Neuronal stem cell (in vitro differentiated cells): ENCODE data around the gene PHLDB3.

ENCODE experiments used
- DNase-seq: peaks from one replicate; pipeline ENCODE4 v3.0.0-alpha.2; 2013; ENCODE audit warnings: low spot score
- H2AFZ ChIP-seq: one replicate; pipeline ENCODE4 v1.6.1; 2013; ENCODE audit warnings: mild to moderate bottlenecking, low read length, inconsistent platforms
- H2AK5ac ChIP-seq: 2 replicates; pipeline ENCODE4 v1.6.1; 2013; ENCODE audit warnings: low read depth, mild to moderate bottlenecking, inconsistent platforms, low read length, moderate library complexity, mixed read lengths
- H2BK120ac ChIP-seq: 2 replicates; pipeline ENCODE4 v1.6.1; 2013; ENCODE audit warnings: low read depth, mild to moderate bottlenecking, inconsistent platforms, low read length, moderate library complexity, mixed read lengths
- H2BK12ac ChIP-seq: one replicate; pipeline ENCODE4 v1.6.1; 2013; ENCODE audit warnings: low read length, inconsistent platforms
- H2BK15ac ChIP-seq: 2 replicates; pipeline ENCODE4 v1.6.1; 2013; ENCODE audit warnings: mild to moderate bottlenecking, low read length, inconsistent platforms, mixed read lengths
- H2BK5ac ChIP-seq: one replicate; pipeline ENCODE4 v1.6.1; 2013; ENCODE audit warnings: inconsistent platforms, mild to moderate bottlenecking, low read length, moderate library complexity
- H3K14ac ChIP-seq: one replicate; pipeline ENCODE4 v1.6.1; 2013; ENCODE audit warnings: low read length, inconsistent platforms
- H3K18ac ChIP-seq: 2 replicates; pipeline ENCODE4 v1.6.1; 2013; ENCODE audit warnings: low read length, inconsistent platforms
- H3K23ac ChIP-seq: 2 replicates; pipeline ENCODE4 v1.6.1; 2013; ENCODE audit warnings: low read depth, mild to moderate bottlenecking, mixed read lengths, low read length, inconsistent platforms; ENCODE audit not compliant: poor library complexity
- H3K27ac ChIP-seq: replicated peaks from 3 replicates; pipeline ENCODE4 v1.5.1; 2013; ENCODE audit warnings: low read length, inconsistent platforms
- H3K27me3 ChIP-seq, 3 experiments: 2 replicates each; pipeline ENCODE4 v1.6.1; 2013; ENCODE audit warnings: low read length in 3 of 3, mild to moderate bottlenecking in 2 of 3, inconsistent platforms in 1 of 3, low read depth in 1 of 3, mixed read lengths in 1 of 3, moderate library complexity in 1 of 3; ENCODE audit not compliant: control insufficient read depth in 3 of 3, insufficient read depth in 3 of 3
- H3K36me3 ChIP-seq, 2 donors: replicated peaks in 1 of 2; 2 replicates each; pipeline ENCODE4 v1.6.1; 2013; ENCODE audit warnings: low read length in 2 of 2; ENCODE audit not compliant: control insufficient read depth in 2 of 2, insufficient read depth in 2 of 2
- H3K4ac ChIP-seq: 2 replicates; pipeline ENCODE4 v1.6.1; 2013; ENCODE audit warnings: inconsistent platforms, mild to moderate bottlenecking, low read length, moderate library complexity
- H3K4me1 ChIP-seq, 2 donors: 1 replicate in 1 of 2; 2 replicates in 1 of 2; pipeline ENCODE4 v1.6.1; 2013; ENCODE audit warnings: low read length in 2 of 2, low read depth in 1 of 2; ENCODE audit not compliant: control insufficient read depth in 2 of 2, insufficient read depth in 1 of 2
- H3K4me2 ChIP-seq: one replicate; pipeline ENCODE4 v1.6.1; 2013; ENCODE audit warnings: mild to moderate bottlenecking, low read length, inconsistent platforms; ENCODE audit not compliant: insufficient read depth, poor library complexity, severe bottlenecking
- H3K4me3 ChIP-seq, 2 donors: 2 replicates each; pipeline ENCODE4 v1.5.1; 2013; ENCODE audit warnings: low read length in 2 of 2, mild to moderate bottlenecking in 2 of 2, inconsistent platforms in 1 of 2, moderate library complexity in 1 of 2
- H3K79me1 ChIP-seq: one replicate; pipeline ENCODE4 v1.6.1; 2013; ENCODE audit warnings: low read depth, mild to moderate bottlenecking, inconsistent platforms, low read length, moderate library complexity
- H3K9ac ChIP-seq: one replicate; pipeline ENCODE4 v1.6.1; 2013; ENCODE audit warnings: mild to moderate bottlenecking, low read depth, low read length, inconsistent platforms; ENCODE audit not compliant: poor library complexity
- H3K9me3 ChIP-seq, 2 donors: replicated peaks in 1 of 2; 2 replicates each; pipeline versions ENCODE3 to v1.6.1; 2013; ENCODE audit warnings: low read length in 2 of 2, mild to moderate bottlenecking in 2 of 2, inconsistent platforms in 1 of 2, low read depth in 1 of 2, mixed read lengths in 1 of 2, moderate library complexity in 1 of 2; ENCODE audit not compliant: control insufficient read depth in 2 of 2, insufficient read depth in 1 of 2
- H4K8ac ChIP-seq: one replicate; pipeline ENCODE4 v1.6.1; 2013; ENCODE audit warnings: low read depth, mild to moderate bottlenecking, inconsistent platforms, low read length, moderate library complexity
- H4K91ac ChIP-seq: one replicate; pipeline ENCODE4 v1.6.1; 2013; ENCODE audit warnings: low read length, low read depth, mild to moderate bottlenecking, inconsistent platforms; ENCODE audit not compliant: poor library complexity
- WGBS, 2 donors: extraction: QIAGEN DNeasy Blood & Tissue Kit; methylation state at CpG; one replicate each; pipeline ENCODE4 v1.1.7; 2013; ENCODE audit warnings: missing lambda C conversion rate in 2 of 2, mixed read lengths in 1 of 2; ENCODE audit not compliant: insufficient read length in 2 of 2, insufficient replicate concordance in 1 of 2; ENCODE audit errors: extremely low coverage in 2 of 2; 5-methylcytosine and 5-hydroxymethylcytosine counted together

The PHLDB3 gene

DNA sequence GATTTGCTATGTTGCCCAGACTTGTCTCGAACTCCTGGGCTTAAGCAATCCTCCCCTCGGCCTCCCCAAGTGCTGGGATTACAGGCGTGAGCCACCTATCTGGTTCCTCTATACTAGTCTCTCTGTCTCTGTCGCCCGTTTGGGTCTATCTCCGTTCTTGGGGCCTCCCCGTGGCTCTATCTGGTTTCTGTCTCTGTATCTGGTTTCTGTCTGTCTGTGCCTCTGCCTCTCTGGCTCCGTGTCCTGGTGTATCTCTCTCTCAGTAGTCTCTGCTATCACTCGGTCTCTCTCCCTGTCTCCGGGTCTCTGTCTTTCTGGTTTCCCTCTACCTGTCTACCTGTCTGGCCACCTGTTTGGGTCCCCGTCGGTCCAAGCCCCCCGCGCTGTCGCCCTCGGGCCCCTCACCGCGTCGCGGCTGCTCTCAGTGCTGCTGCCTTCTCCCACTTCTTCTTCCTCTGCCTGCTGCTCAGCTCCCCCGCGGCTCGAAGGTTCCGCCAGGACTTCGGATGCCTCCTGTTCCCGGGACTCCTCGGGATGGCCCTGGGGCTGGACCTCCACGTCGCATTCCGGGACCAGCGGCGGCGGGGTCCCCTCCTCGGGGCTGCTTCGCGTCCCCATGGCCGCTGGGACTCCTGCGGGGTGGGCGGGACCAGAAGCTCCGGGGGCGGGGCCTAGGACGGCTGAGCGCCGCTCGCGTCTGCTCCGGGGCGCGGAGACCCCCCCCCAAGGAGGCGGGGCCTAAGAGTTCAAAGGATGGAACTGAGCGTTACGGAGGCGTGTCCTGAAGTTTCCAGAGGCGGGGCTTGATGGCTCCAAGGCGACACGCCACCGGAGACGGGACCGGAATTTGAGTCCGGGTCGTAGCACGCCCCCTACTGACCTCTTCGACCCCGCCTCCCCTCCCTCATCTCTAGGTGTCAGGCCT, 783 bp downstream of the PHLDB3 start:
- Histone ChIP-seq H2BK5ac (peak overlapping the region; percentile 95), H3K9ac (peak overlapping the region; percentile 91), H3K27me3 (peaks cover 0 to 26% (median 0%) of the 10 kb centered on the region in 3 experiments), H3K9me3 (no peaks in the 10 kb centered on the region), H2BK12ac (peak overlapping the region; percentile 97), H3K4me2 (peak overlapping the region; percentile 97), H3K79me1 (no peaks in the 10 kb centered on the region), H3K27ac (no peak overlapping the region), H3K4ac (no peak overlapping the region), H2BK120ac (peak overlapping the region; percentile 67), H2AK5ac (peak overlapping the region; percentile 14), H3K36me3 (peaks cover 0 to 15% of the 10 kb centered on the region in 2 donors), H2AFZ (peak overlapping the region; percentile 93), H3K23ac (peak overlapping the region; percentile 96), H2BK15ac (peak overlapping the region; percentile 30), H4K91ac (no peak overlapping the region), H3K4me3 (peak overlapping the region; percentile 74 to 89), H4K8ac (peak overlapping the region; percentile 72), H3K14ac (peak overlapping the region; percentile 94), H3K18ac (peak overlapping the region; percentile 99), H3K4me1 (peaks cover 7 to 10% of the 10 kb centered on the region in 2 donors)
- peak; percentile 97 for DNase-seq
- WGBS, 2 donors = no CpG with 5 or more reads among the region's 64 CpGs

DNA sequence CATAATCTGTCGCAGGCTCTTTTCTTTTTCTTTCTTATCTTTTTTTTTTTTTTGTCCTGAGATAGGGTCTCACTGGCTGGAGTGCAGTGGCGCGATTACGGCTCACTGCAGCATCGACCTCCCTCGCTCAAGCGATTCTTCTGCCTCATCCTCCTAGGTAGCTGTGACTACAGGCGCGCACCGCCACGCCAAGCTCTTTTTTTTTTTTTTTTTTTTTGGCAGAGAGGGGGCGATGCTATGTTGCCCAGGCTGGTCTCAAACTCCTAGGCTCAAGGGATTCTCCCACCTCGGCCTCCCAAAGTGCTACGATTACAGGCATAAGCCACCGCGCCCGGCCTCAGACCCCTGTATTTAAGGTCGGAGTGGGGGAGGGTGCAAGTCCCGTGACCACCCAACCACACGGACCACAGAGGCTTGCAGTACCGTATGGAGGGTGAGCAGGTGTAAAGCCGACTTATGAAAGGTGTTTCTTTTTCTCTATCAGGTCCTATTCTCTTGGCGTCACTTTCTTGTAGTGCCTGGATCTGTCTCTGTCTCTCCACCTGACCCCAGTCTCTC, 2.0 kb downstream of the PHLDB3 start:
- no peak overlapping the region for H3K27ac ChIP-seq
- no peak overlapping the region for H2BK15ac ChIP-seq
- no peak overlapping the region for H3K9ac ChIP-seq
- H3K23ac ChIP-seq = no peak overlapping the region
- H2BK120ac ChIP-seq = no peak overlapping the region
- no peak overlapping the region for H2BK12ac ChIP-seq
- no peak overlapping the region for H2BK5ac ChIP-seq
- H3K9me3 ChIP-seq = no peaks in the 10 kb centered on the region
- peaks cover 0 to 26% (median 0%) of the 10 kb centered on the region in 3 experiments for H3K27me3 ChIP-seq
- no peak overlapping the region for H3K4me2 ChIP-seq
- no peak overlapping the region for H2AFZ ChIP-seq
- no peak overlapping the region for H3K4me3 ChIP-seq
- no peak overlapping the region for H4K8ac ChIP-seq
- H3K14ac ChIP-seq = no peak overlapping the region
- DNase-seq = no peak
- no peaks in the 10 kb centered on the region for H3K79me1 ChIP-seq
- H3K4ac ChIP-seq = no peak overlapping the region
- no peak overlapping the region for H2AK5ac ChIP-seq
- H3K36me3 ChIP-seq = peaks cover 0 to 15% of the 10 kb centered on the region in 2 donors
- H3K4me1 ChIP-seq = peaks cover 7 to 10% of the 10 kb centered on the region in 2 donors
- no CpG with 5 or more reads among the region's 23 CpGs for WGBS, 2 donors
- H4K91ac ChIP-seq = no peak overlapping the region
- H3K18ac ChIP-seq = no peak overlapping the region

DNA sequence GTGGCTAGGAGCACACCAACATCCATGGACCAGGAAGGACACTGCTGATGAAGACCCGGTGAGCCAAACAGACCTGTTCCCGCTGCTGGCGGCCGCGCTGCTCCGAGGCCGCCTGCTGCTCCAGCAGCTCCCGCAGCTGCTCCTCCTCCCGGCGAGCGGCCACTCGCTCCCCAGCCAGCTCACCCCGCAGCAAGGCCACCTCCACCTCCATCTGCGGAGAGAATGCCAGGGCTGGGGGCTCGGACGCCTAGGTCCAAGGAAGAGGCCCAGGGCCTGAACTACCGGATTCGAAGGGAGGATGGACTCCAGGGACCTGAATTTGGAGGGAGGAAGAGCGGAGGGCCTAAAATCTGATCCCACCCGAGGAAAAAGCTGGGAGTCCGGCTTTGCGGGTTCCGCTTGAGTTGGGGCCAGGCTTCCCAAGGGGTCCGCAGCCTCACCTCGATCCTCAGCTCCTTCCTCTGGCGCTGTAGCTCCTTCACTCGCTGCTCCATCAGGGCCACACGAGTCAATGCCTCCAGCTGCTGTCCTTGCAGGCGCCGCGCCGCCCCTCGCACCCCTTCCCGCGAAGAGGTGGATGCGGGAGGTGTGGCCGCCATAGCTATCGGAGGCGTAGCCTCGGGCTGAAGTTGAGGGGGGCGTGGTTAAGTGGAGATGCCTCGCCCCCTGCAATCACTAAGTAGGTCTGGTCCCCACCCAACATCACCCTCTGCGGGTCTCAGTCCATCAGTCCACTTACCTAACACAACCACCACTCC, 2.7 kb downstream of the PHLDB3 start:
- DNase-seq = peak; percentile 54

More for the DNA sequence above, 2.7 kb downstream of the PHLDB3 start:
- Histone ChIP-seq H3K9ac (peak overlapping the region; percentile 75), H3K27me3 (peaks cover 0 to 26% (median 0%) of the 10 kb centered on the region in 3 experiments), H3K27ac (no peak overlapping the region), H3K79me1 (no peaks in the 10 kb centered on the region), H3K14ac (peak overlapping the region; percentile 49), H3K4me1 (peaks cover 7 to 10% of the 10 kb centered on the region in 2 donors), H3K36me3 (peaks cover 2 to 19% of the 10 kb centered on the region in 2 donors), H2BK12ac (no peak overlapping the region), H2BK120ac (no peak overlapping the region), H3K18ac (peak overlapping the region; percentile 73), H3K4ac (no peak overlapping the region), H2AK5ac (no peak overlapping the region), H3K4me2 (peak overlapping the region; percentile 64), H3K4me3 (peak overlapping the region in 1 of 2 donors; percentile 61), H3K9me3 (no peaks in the 10 kb centered on the region), H2BK5ac (no peak overlapping the region), H2AFZ (no peak overlapping the region), H3K23ac (no peak overlapping the region), H4K91ac (no peak overlapping the region), H2BK15ac (no peak overlapping the region), H4K8ac (no peak overlapping the region)
- WGBS, 2 donors = no CpG with 5 or more reads among the region's 43 CpGs
